ENCODE measurements around the gene CORO2A. TPM values are rescaled to one million over a fixed set of nuclear protein-coding genes. Genes with fewer than 3 reads are reported as not detected.

CORO2A gene
- total and polyA plus RNA-seq, 8 donors = 2.8 to 26.7 (median 10.7) TPM

GRCh38 chr9:98206754-98207153 lies 14.3 kb upstream of the CORO2A start:
- WGBS, 5 donors = 12 to 32% (median 26%) methylated on average over 2 of the region's 2 CpGs
- Histone ChIP-seq H3K27ac (no peak overlapping the region), H3K36me3 (peaks cover 4 to 52% (median 42%) of the 10 kb centered on the region in 4 donors), H3K4me3 (no peak overlapping the region), H3K4me1 (peaks cover 19 to 28% (median 27%) of the 10 kb centered on the region in 4 donors), H3K27me3 (no peaks in the 10 kb centered on the region), H3K9me3 (no peaks in the 10 kb centered on the region)
- TF ChIP-seq EP300 (IDR thresholded peaks at IDR 0.05) (no peak), CTCF (IDR thresholded peaks at IDR 0.05) (no peak), POLR2AphosphoS5 (IDR thresholded peaks at IDR 0.05) (no peak), POLR2A (IDR thresholded peaks at IDR 0.05) (no peak)
- intact Hi-C loops (cut with DNase I; ENCODE audit: low total_unique reads) = loop anchor here (5.0 kb wide), 1 partner anchor 56 kb away; no protein-coding TSS in a partner anchor
- DNase-seq = no peak

GRCh38 chr9:98204692-98205091 lies 12.3 kb upstream of the CORO2A start:
- no peak for TF ChIP-seq POLR2A (IDR thresholded peaks at IDR 0.05)
- no peak for TF ChIP-seq CTCF (IDR thresholded peaks at IDR 0.05)
- TF ChIP-seq EP300 (IDR thresholded peaks at IDR 0.05) = no peak
- TF ChIP-seq POLR2AphosphoS5 (IDR thresholded peaks at IDR 0.05) = no peak
- no peaks in the 10 kb centered on the region for H3K9me3 ChIP-seq
- DNase-seq = no peak
- H3K4me1 ChIP-seq = peaks cover 9 to 17% (median 10%) of the 10 kb centered on the region in 4 donors
- peaks cover 4 to 50% (median 39%) of the 10 kb centered on the region in 4 donors for H3K36me3 ChIP-seq
- intact Hi-C loops (cut with DNase I; ENCODE audit: low total_unique reads) = loop anchor here (5.0 kb wide), 1 partner anchor 58 kb away; no protein-coding TSS in a partner anchor
- H3K27me3 ChIP-seq = no peaks in the 10 kb centered on the region
- whole genome bisulfite sequencing, 5 donors = 71 to 81% (median 74%) methylated on average over 4 of the region's 4 CpGs
- H3K27ac ChIP-seq = no peak overlapping the region
- no peak overlapping the region for H3K4me3 ChIP-seq

- WGBS, 5 donors = 75 to 91% (median 84%) methylated on average over 6 to 7 of the region's 7 CpGs
- Histone ChIP-seq H3K4me3 (no peak overlapping the region), H3K27ac (no peak overlapping the region), H3K36me3 (peaks cover 0 to 52% (median 39%) of the 10 kb centered on the region in 4 donors), H3K9me3 (no peaks in the 10 kb centered on the region), H3K27me3 (no peaks in the 10 kb centered on the region), H3K4me1 (peaks cover 8 to 10% (median 9%) of the 10 kb centered on the region in 4 donors)
- no peak for DNase-seq
- intact Hi-C loops (cut with DNase I; ENCODE audit: low total_unique reads) = no loop called here
- TF ChIP-seq POLR2A (IDR thresholded peaks at IDR 0.05) (no peak), CTCF (IDR thresholded peaks at IDR 0.05) (no peak), EP300 (IDR thresholded peaks at IDR 0.05) (no peak), POLR2AphosphoS5 (IDR thresholded peaks at IDR 0.05) (no peak)
These were observed 10.7 kb upstream of the CORO2A start for GRCh38 chr9:98203153-98203552.

GRCh38 chr9:98202252-98202651 lies 9.8 kb upstream of the CORO2A start:
- H3K27ac ChIP-seq = no peak overlapping the region
- 73 to 81% (median 79%) methylated on average over 5 of the region's 5 CpGs for WGBS, 5 donors
- H3K9me3 ChIP-seq = no peaks in the 10 kb centered on the region
- H3K4me3 ChIP-seq = no peak overlapping the region
- intact Hi-C loops (cut with DNase I; ENCODE audit: low total_unique reads) = no loop called here
- TF ChIP-seq POLR2AphosphoS5 (IDR thresholded peaks at IDR 0.05) (no peak), POLR2A (IDR thresholded peaks at IDR 0.05) (no peak), EP300 (IDR thresholded peaks at IDR 0.05) (no peak), CTCF (IDR thresholded peaks at IDR 0.05) (no peak)
- H3K4me1 ChIP-seq = peaks cover 8 to 10% (median 9%) of the 10 kb centered on the region in 4 donors
- H3K36me3 ChIP-seq = peaks cover 0 to 53% (median 32%) of the 10 kb centered on the region in 4 donors
- DNase-seq = no peak
- H3K27me3 ChIP-seq = no peaks in the 10 kb centered on the region
